Breast epithelium (tissue), 4 donors: ENCODE results near the gene MYNN. TPM values are rescaled to one million over a fixed set of nuclear protein-coding genes. Genes with fewer than 3 reads are reported as not detected.

ENCODE experiments used
- DNase-seq, 2 donors: peaks; one replicate each; pipeline ENCODE4 v3.0.0-alpha.2; 2019; ENCODE audit warnings: low spot score in 2 of 2
- H3K27ac ChIP-seq, 2 donors: fragments of 200-600 bp; sonication (generic) in 1 of 2; one replicate each; pipeline ENCODE4 v1.5.1; 2016 to 2019; ENCODE audit warnings: mild to moderate bottlenecking in 1 of 2
- H3K27me3 ChIP-seq, 2 donors: fragments of 200-600 bp; sonication (generic) in 1 of 2; one replicate each; pipeline versions ENCODE4 v1.5.1 to v1.6.0; 2017 to 2019; ENCODE audit warnings: control low read depth in 1 of 2, mild to moderate bottlenecking in 1 of 2
- H3K36me3 ChIP-seq: fragments of 200-600 bp; one replicate; pipeline ENCODE4 v1.5.1; 2019
- H3K4me1 ChIP-seq, 2 donors: fragments of 200-600 bp; sonication (generic); one replicate each; pipeline ENCODE4 v1.5.1; 2016 to 2019; ENCODE audit warnings: control low read depth in 1 of 2
- H3K4me3 ChIP-seq, 3 donors: fragments of 200-600 bp; sonication (generic); 1 replicate in 2 of 3; 2 replicates in 1 of 3; pipeline ENCODE4 v1.5.1; 2016 to 2019; ENCODE audit warnings: mild to moderate bottlenecking in 3 of 3, moderate library complexity in 2 of 3
- H3K9me3 ChIP-seq, 2 donors: fragments of 200-600 bp; sonication (generic) in 1 of 2; one replicate each; pipeline ENCODE4 v1.5.1; 2016 to 2019; ENCODE audit warnings: control low read depth in 1 of 2
- CTCF ChIP-seq, 3 donors: fragments of 450-650 bp; IDR thresholded peaks; one replicate each; pipeline ENCODE4 v1.5.1; 2016 to 2017; ENCODE audit warnings: antibody characterized with exemption in 3 of 3, mild to moderate bottlenecking in 3 of 3, moderate library complexity in 3 of 3
- POLR2A ChIP-seq: fragments of 450-650 bp; IDR thresholded peaks from one replicate; pipeline ENCODE4 v1.6.1; 2016; ENCODE audit warnings: antibody characterized with exemption, mild to moderate bottlenecking, moderate library complexity
- POLR2AphosphoS5 ChIP-seq, 3 donors: sonication (generic); formaldehyde crosslinking; IDR thresholded peaks; one replicate each; pipeline ENCODE4 v1.6.1; 2017; ENCODE audit warnings: antibody characterized with exemption in 3 of 3
- intact Hi-C: fragments of 100-400 bp; cut with DNase I; formaldehyde crosslinking; loops from one replicate; pipeline ENCODE4 v1.15.1; 2023; ENCODE audit warnings: low total_unique reads
- total RNA-seq, 3 donors: library from RNA; depleted of rRNA; stranded (reverse); fragments of >200 nt; gene quantifications; one replicate each; pipeline ENCODE4 v1.1.0, GENCODE V29; 2016

MYNN gene
- total RNA-seq, 3 donors from 2014 or later: 16.0 to 29.0 (median 18.7) TPM

- no peak for DNase-seq
- no peaks in the 10 kb centered on the region for H3K4me1 ChIP-seq
- no peak for TF ChIP-seq POLR2A
- TF ChIP-seq POLR2AphosphoS5 (IDR thresholded peaks at IDR 0.05): no peak
- TF ChIP-seq CTCF (IDR thresholded peaks at IDR 0.05): no peak
- H3K9me3 ChIP-seq: no peaks in the 10 kb centered on the region
- no peaks in the 10 kb centered on the region for H3K36me3 ChIP-seq
- no peak overlapping the region for H3K27ac ChIP-seq
- H3K27me3 ChIP-seq: no peaks in the 10 kb centered on the region
- intact Hi-C loops: no loop called here
- H3K4me3 ChIP-seq: no peak overlapping the region
Observed at GRCh38 chr3:169804681-169805080, 31.5 kb downstream of the MYNN start.

GRCh38 chr3:169809230-169809795 is 36.1 kb downstream of the MYNN start:
- no peak for TF ChIP-seq POLR2A
- no peak for TF ChIP-seq POLR2AphosphoS5 (IDR thresholded peaks at IDR 0.05)
- no peak for TF ChIP-seq CTCF (IDR thresholded peaks at IDR 0.05)

GRCh38 chr3:169811631-169812331 is 38.6 kb downstream of the MYNN start:
- Histone ChIP-seq H3K27me3 (no peaks in the 10 kb centered on the region), H3K4me3 (peak overlapping the region; percentile 65 to 76 (median 74)), H3K4me1 (no peaks in the 10 kb centered on the region), H3K9me3 (peaks cover 0 to 12% of the 10 kb centered on the region in 2 donors), H3K27ac (peak overlapping the region; percentile 42 to 78), H3K36me3 (no peaks in the 10 kb centered on the region)
- intact Hi-C loops: no loop called here
- DNase-seq: no peak
- TF ChIP-seq POLR2AphosphoS5 (IDR thresholded peaks at IDR 0.05) (no peak), CTCF (IDR thresholded peaks at IDR 0.05) (no peak), POLR2A (no peak)

More at GRCh38 chr3:169809230-169809795, 36.1 kb downstream of the MYNN start:
- Histone ChIP-seq H3K9me3 (no peaks in the 10 kb centered on the region), H3K27me3 (no peaks in the 10 kb centered on the region), H3K4me3 (no peak overlapping the region), H3K27ac (no peak overlapping the region), H3K36me3 (no peaks in the 10 kb centered on the region), H3K4me1 (no peaks in the 10 kb centered on the region)
- no peak for DNase-seq
- intact Hi-C loops: no loop called here

GRCh38 chr3:169812332-169813235 is 39.4 kb downstream of the MYNN start, which contains the start of the genes LRRC34 and LRRIQ4:
LRRC34 (minus strand) TSS chr3:169812904; CDS start chr3:169812548, 356 bp downstream.
LRRIQ4 (plus strand) TSS chr3:169812870; CDS start chr3:169821922, 9,052 bp downstream.
- H3K27me3 ChIP-seq: no peaks in the 10 kb centered on the region
- H3K27ac ChIP-seq: peak within 1 kb of the TSS; percentile 42 to 78
- peak; percentile 32 to 59 for DNase-seq
- TF ChIP-seq CTCF (IDR thresholded peaks at IDR 0.05) (peak in 1 of 3 donors; percentile 22), POLR2A (no peak), POLR2AphosphoS5 (IDR thresholded peaks at IDR 0.05) (no peak)
- no peaks in the 10 kb centered on the region for H3K4me1 ChIP-seq
- peaks cover 0 to 12% of the 10 kb centered on the region in 2 donors for H3K9me3 ChIP-seq
- no peaks in the 10 kb centered on the region for H3K36me3 ChIP-seq
- H3K4me3 ChIP-seq: peak within 1 kb of the TSS; percentile 65 to 76 (median 74)
- intact Hi-C loops: no loop called here
